ENCODE results near the gene CENPW. TPM values are rescaled to one million over a fixed set of nuclear protein-coding genes. Genes with fewer than 3 reads are reported as not detected.

CENPW gene
- total and polyA plus RNA-seq, 11 donors, result 0.39 to 7.9 (median 0.78) TPM; not detected in 4

DNA sequence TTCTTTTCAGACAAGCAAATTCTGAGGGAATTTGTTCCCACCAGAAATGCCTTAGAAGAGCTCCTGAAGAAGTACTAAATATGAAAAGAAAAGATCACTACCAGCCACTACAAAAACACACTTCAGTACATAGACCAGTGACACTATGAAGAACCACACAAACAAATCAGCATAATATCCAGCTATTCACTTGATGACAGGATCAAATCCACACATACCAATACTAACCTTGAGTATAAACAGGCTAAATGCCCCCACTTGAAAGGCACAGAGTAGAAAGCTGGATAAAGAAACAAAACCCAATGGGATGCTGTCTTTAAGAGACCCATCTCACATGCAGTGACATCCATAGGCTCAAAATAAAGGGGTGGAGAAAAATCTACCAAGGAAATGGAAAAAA, 43.3 kb downstream of the CENPW start:
- intact Hi-C loops (cut with DNase I), result no loop called here
- no peaks in the 10 kb centered on the region for H3K4me1 ChIP-seq
- H3K9me3 ChIP-seq, result peaks cover 0 to 30% (median 12%) of the 10 kb centered on the region in 12 donors
- no peak for TF ChIP-seq POLR2A (IDR thresholded peaks at IDR 0.05)
- TF ChIP-seq, protein P1, sequence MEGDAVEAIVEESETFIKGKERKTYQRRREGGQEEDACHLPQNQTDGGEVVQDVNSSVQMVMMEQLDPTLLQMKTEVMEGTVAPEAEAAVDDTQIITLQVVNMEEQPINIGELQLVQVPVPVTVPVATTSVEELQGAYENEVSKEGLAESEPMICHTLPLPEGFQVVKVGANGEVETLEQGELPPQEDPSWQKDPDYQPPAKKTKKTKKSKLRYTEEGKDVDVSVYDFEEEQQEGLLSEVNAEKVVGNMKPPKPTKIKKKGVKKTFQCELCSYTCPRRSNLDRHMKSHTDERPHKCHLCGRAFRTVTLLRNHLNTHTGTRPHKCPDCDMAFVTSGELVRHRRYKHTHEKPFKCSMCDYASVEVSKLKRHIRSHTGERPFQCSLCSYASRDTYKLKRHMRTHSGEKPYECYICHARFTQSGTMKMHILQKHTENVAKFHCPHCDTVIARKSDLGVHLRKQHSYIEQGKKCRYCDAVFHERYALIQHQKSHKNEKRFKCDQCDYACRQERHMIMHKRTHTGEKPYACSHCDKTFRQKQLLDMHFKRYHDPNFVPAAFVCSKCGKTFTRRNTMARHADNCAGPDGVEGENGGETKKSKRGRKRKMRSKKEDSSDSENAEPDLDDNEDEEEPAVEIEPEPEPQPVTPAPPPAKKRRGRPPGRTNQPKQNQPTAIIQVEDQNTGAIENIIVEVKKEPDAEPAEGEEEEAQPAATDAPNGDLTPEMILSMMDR (IDR thresholded peaks at IDR 0.05), result no peak
- no peaks in the 10 kb centered on the region for H3K27me3 ChIP-seq
- H3K27ac ChIP-seq, result no peak overlapping the region
- no peak for ATAC-seq
- no peak for DNase-seq
- no peak overlapping the region for H3K4me3 ChIP-seq
- H3K36me3 ChIP-seq, result no peaks in the 10 kb centered on the region

DNA sequence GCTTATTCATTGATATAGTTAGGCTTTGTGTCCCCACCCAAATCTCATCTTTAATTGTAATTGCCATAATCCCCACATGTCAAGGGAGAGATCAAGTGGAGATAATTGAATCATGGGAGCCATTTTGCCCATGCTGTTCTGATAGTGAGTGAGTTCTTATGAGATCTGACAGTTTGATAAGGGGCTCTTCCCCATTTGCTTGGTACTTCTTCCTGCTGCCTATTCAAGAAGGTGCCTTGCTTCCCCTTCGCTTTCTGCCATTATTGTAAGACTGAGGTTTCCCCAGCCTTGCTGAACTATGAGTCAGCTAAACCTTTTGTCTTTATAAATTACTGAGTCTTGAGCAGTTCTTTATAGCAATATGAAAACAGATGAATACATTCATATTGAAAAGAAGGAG, 45.6 kb downstream of the CENPW start:
- WGBS, 4 donors, result 92 to 97% (median 93%) methylated on average over 1 of the region's 1 CpG
- ATAC-seq (no peak), DNase-seq (no peak)
- no peaks in the 10 kb centered on the region for H3K36me3 ChIP-seq
- no peak for TF ChIP-seq POLR2A (IDR thresholded peaks at IDR 0.05)
- TF ChIP-seq, protein P1 (IDR thresholded peaks at IDR 0.05), result no peak
- intact Hi-C loops (cut with DNase I), result no loop called here
- no peak overlapping the region for H3K27ac ChIP-seq
- no peaks in the 10 kb centered on the region for H3K27me3 ChIP-seq
- no peak overlapping the region for H3K4me3 ChIP-seq
- H3K9me3 ChIP-seq, result peaks cover 0 to 30% (median 12%) of the 10 kb centered on the region in 12 donors
- no peaks in the 10 kb centered on the region for H3K4me1 ChIP-seq

DNA sequence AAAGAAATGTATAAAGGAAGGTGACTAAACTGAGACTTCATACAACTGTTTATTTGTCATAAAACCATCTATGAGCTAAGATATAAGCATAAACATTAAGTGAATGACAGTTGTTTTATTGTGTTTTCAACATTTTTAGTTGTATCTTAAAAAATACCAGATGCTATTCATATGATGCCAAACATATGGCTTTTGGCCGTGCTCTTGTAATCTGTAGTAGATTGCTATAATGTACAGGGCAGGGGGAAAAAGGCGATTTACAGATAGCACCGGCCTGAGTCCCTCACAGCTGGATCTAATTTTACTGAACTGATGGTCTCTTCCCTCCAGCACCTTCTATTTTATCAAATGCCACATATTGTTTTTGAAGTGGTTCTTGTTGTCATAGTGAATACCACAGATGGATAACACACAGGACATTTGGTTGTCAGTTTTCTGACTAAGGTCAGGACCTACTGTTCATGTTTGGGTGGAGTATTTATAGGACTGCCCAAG, 48.2 kb downstream of the CENPW start:
- no peak for DNase-seq
- intact Hi-C loops (cut with DNase I), result no loop called here
- H3K9me3 ChIP-seq, result peaks cover 0 to 37% (median 9%) of the 10 kb centered on the region in 12 donors
- no peak for ATAC-seq
- H3K4me3 ChIP-seq, result no peak overlapping the region
- H3K27me3 ChIP-seq, result no peaks in the 10 kb centered on the region
- H3K27ac ChIP-seq, result no peak overlapping the region
- no peaks in the 10 kb centered on the region for H3K4me1 ChIP-seq
- no peaks in the 10 kb centered on the region for H3K36me3 ChIP-seq
- WGBS, 4 donors, result 52 to 69% (median 55%) methylated on average over 3 of the region's 3 CpGs
- no peak for TF ChIP-seq POLR2A (IDR thresholded peaks at IDR 0.05)
- TF ChIP-seq, protein P1 (IDR thresholded peaks at IDR 0.05), result no peak

DNA sequence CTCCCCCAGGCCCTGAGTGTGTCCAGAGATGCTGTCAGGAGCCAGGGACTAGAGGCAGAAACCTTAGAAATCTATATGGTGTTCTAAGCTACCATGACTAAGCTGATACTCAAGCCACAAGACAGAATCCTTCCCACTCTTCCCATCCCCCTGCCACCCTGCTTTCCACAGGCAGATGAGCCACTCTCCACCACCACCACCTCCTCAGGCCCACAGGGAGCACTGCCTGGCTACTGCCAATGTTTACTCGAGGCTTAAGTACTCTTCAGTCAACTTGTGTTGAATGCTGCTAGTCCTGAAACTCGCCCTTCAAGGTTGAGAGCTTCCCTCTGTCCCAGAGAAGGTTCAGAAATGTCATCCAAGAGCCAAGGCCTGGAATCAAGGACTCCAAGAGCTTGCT, 56.2 kb downstream of the CENPW start:
- TF ChIP-seq, protein P1 (IDR thresholded peaks at IDR 0.05), result no peak
- no peak for TF ChIP-seq POLR2A (IDR thresholded peaks at IDR 0.05)
- H3K4me3 ChIP-seq, result no peak overlapping the region
- 48 to 65% (median 57%) methylated on average over 2 of the region's 2 CpGs for WGBS, 4 donors
- ATAC-seq (no peak), DNase-seq (no peak)
- H3K27me3 ChIP-seq, result no peaks in the 10 kb centered on the region
- no peaks in the 10 kb centered on the region for H3K36me3 ChIP-seq
- intact Hi-C loops (cut with DNase I), result no loop called here
- no peak overlapping the region for H3K27ac ChIP-seq
- H3K4me1 ChIP-seq, result no peaks in the 10 kb centered on the region
- H3K9me3 ChIP-seq, result peaks cover 0 to 13% (median 0%) of the 10 kb centered on the region in 12 donors
